KOPT-K1 (cell line): ENCODE data around the gene MTCP1.

ENCODE experiments used
- H3K27ac ChIP-seq: fragments of 200-600 bp; sonication (generic); 2 replicates; pipeline ENCODE4 v1.5.1; 2016; ENCODE audit warnings: antibody characterized with exemption, mild to moderate bottlenecking, low read depth, low read length; ENCODE audit not compliant: poor library complexity, severe bottlenecking
- H3K36me3 ChIP-seq: fragments of 200-600 bp; sonication (generic); 2 replicates; pipeline ENCODE4 v1.5.1; 2017; ENCODE audit warnings: antibody characterized with exemption, mild to moderate bottlenecking, low read length, moderate library complexity; ENCODE audit not compliant: insufficient read depth
- H3K9me3 ChIP-seq: fragments of 200-600 bp; sonication (generic); 2 replicates; pipeline ENCODE4 v1.5.1; 2017; ENCODE audit warnings: antibody characterized with exemption, low read length, mild to moderate bottlenecking; ENCODE audit not compliant: insufficient read depth, poor library complexity, severe bottlenecking

MTCP1 gene

GRCh38 chrX:155028129-155028528 is 42.8 kb downstream of the MTCP1 start:
- no peaks in the 10 kb centered on the region for H3K9me3 ChIP-seq
- no peaks in the 10 kb centered on the region for H3K36me3 ChIP-seq
- H3K27ac ChIP-seq, result peak overlapping the region; percentile 98

DNA sequence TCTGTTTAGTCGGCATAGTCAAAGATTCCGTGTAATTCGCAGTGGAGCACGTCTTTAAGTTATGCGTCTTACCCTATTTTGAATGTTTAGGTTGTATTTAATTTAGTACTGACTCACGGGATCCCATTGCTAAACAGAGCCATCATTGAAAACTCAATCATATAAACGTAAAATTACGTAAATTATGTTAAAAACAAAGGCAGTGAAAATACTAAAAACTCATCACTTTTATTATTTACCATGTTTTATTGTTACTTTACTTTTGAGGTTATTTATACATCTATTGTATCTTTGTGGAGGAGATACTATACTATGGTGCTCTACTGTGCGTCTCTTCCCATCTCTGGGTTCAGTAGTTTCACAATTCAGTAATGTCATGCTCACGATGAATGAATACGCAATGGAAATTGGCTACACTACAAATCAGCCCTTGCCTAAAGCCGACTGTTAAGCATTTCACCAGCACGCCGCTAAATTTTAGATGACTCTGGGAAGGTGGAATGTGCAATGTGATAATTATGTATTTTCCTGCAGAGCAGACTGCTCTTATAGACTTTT is 43.3 kb downstream of the MTCP1 start:
- peak overlapping the region; percentile 98 for H3K27ac ChIP-seq
- no peaks in the 10 kb centered on the region for H3K36me3 ChIP-seq
- no peaks in the 10 kb centered on the region for H3K9me3 ChIP-seq

- no peaks in the 10 kb centered on the region for H3K36me3 ChIP-seq
- no peaks in the 10 kb centered on the region for H3K9me3 ChIP-seq
- H3K27ac ChIP-seq, result peak within 1 kb of the TSS; percentile 98
Measured at GRCh38 chrX:155026727-155027508, 44.0 kb downstream of the MTCP1 start, which contains the start of gene FUNDC2. TSS of gene FUNDC2 (plus strand) at chrX:155026844. CDS start at chrX:155026939, 95 bp downstream.

DNA sequence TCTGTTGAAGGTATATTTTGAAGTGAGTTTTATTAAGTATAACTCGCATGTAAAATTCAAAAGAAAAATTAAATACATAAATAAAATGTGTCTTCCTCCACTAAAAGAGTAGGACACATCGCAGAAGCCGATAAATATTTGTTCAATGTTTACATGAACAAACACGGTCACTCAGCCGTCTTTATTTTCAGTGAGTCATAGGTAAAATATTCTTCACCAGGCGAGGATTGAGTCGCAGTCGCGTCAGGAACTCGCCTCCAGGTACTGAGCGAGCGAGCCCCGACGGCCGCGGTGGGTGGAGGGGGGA is 44.6 kb downstream of the MTCP1 start:
- Histone ChIP-seq H3K36me3 (no peaks in the 10 kb centered on the region), H3K27ac (peak overlapping the region; percentile 59), H3K9me3 (no peaks in the 10 kb centered on the region)

DNA sequence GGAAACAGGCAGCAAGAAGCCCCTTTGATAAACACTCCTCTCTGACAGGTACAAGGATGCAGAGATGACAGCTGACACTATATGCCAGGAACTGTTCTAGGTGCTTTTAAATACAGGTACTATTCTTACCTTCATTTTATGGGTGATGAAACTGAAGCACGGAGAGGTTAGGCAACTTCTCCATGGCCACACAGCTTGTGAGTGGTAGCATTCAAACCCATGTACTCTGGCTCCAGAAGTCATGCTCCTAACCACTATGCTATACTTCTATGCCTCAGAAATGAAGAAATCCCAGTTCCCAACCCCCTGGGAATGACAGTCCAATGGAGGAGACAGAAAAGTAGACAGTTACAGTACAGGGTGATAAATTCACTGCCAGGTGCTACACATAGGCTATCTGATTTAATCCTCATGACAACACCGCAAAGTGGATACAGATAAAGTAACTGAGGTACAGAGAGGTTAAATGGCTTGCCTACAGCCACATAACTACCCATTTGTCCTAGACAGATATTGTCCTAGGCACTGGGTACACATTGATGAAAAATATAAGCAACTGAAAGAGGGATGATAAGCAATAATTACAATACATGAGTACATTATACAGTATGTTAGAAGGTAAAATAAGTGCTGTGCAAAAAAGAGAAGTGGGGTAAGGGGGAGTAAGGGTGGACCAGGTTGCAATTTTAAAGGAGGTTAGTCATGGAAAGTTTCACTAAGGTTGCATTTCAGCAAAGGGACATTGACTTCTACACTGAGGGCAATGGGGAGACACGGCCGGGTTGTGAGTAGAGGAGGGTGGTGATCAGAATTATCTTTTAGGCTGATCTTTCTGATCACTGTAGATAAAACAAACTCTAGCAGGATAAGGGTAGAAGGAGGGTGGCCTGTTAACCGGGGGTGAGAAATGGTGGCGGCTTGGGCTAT is 46.8 kb downstream of the MTCP1 start:
- Histone ChIP-seq H3K36me3 (no peaks in the 10 kb centered on the region), H3K9me3 (no peaks in the 10 kb centered on the region), H3K27ac (no peak overlapping the region)

DNA sequence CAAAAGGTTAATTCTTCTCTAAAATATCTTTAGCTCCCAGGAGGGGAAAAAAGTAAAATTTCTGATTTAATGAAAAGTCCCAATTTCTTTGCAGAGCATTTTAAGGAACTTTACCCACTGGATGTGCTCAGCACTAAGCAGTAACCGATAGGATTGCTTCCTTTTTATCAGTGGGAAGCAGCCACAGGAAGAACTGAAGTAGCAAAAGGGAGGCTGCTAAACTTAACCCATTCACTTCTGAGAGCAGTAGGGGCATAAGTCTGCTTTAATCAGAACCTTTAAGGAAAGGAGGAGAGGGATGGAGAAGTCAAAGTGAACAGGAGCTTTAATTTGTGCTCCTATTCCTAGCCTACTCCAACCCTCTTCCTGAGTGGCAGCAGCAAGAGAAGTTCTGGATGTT is 48.4 kb downstream of the MTCP1 start, which contains the start of gene F8:
Gene F8, minus strand, starts transcription at position 139 of the 400 bp plus-strand sequence. CDS start 171 bp downstream, outside the sequence.
- Histone ChIP-seq H3K36me3 (no peaks in the 10 kb centered on the region), H3K9me3 (no peaks in the 10 kb centered on the region), H3K27ac (no peak within 1 kb of the TSS)

DNA sequence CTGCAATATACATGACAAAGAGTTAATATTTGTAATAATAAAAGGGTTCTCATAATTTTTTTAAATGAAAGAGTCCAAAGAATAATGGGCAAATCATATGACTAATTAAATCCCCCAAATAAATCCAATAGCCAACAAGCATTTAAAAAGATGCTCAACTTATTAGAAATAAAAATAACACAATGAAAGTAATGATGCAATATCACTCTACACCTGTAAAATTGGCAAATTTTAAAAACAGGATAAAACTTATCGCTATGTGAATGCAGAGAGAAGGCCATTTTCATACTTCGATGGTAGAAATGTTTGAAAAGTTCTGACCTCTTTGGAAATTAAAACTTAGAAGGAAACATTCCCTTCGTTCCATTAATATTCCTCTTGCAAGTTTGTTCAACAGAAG is 50.3 kb downstream of the MTCP1 start:
- Histone ChIP-seq H3K27ac (no peak overlapping the region), H3K36me3 (no peaks in the 10 kb centered on the region), H3K9me3 (no peaks in the 10 kb centered on the region)
